Lower leg skin (tissue), 3 donors: ENCODE data around the gene HES6.

Experiments
- POLR2A ChIP-seq, 2 donors: fragments of 450-650 bp; IDR thresholded peaks; one replicate each; pipeline ENCODE4 v1.6.1; 2016 to 2017; ENCODE audit warnings: antibody characterized with exemption in 2 of 2, mild to moderate bottlenecking in 1 of 2, moderate library complexity in 1 of 2
- TF ChIP-seq, protein P1 (sequence below), 3 donors: fragments of 450-650 bp; IDR thresholded peaks; one replicate each; pipeline ENCODE4 v1.5.1; 2016; ENCODE audit warnings: antibody characterized with exemption in 3 of 3, mild to moderate bottlenecking in 3 of 3, moderate library complexity in 2 of 3

DNA sequence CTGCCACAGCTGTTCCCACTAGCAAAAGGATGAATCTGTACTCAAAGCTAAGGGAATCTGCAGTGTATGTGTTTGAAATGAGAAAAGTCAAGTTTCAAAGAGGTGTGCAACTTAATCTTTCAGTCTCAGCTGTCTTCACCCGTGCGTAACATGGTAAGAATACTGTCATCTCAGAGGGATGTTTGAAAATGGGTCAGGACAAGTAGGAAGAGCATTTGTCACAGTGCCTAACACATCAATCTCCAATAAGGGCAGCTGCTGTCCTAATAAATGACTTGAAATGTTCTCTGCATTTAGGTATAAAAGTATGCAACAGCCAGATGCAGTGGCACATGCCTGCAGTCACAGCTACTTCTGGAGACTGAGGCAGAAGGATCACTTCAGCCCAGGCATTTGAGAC lies 49.4 kb downstream of the HES6 start:
- TF ChIP-seq, protein P1, sequence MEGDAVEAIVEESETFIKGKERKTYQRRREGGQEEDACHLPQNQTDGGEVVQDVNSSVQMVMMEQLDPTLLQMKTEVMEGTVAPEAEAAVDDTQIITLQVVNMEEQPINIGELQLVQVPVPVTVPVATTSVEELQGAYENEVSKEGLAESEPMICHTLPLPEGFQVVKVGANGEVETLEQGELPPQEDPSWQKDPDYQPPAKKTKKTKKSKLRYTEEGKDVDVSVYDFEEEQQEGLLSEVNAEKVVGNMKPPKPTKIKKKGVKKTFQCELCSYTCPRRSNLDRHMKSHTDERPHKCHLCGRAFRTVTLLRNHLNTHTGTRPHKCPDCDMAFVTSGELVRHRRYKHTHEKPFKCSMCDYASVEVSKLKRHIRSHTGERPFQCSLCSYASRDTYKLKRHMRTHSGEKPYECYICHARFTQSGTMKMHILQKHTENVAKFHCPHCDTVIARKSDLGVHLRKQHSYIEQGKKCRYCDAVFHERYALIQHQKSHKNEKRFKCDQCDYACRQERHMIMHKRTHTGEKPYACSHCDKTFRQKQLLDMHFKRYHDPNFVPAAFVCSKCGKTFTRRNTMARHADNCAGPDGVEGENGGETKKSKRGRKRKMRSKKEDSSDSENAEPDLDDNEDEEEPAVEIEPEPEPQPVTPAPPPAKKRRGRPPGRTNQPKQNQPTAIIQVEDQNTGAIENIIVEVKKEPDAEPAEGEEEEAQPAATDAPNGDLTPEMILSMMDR (IDR thresholded peaks at IDR 0.05): no peak
- TF ChIP-seq POLR2A (IDR thresholded peaks at IDR 0.05): no peak
